HL-60 (cell line): ENCODE results near the gene OXNAD1.

ENCODE experiments used
- DNase-seq, 2 experiments: peaks; one replicate each; pipeline ENCODE4 v3.0.0-alpha.2; 2010 to 2020; ENCODE audit warnings: low read depth in 1 of 2, low spot score in 1 of 2
- H3K27ac ChIP-seq: fragments of 250-450 bp; sonication (Bioruptor Pico); replicated peaks from 2 replicates; pipeline ENCODE4 v1.5.1; 2020; ENCODE audit warnings: mild to moderate bottlenecking, moderate library complexity
- H3K27me3 ChIP-seq: fragments of 250-450 bp; sonication (Bioruptor Pico); 2 replicates; pipeline ENCODE4 v1.5.1; 2021; ENCODE audit warnings: mild to moderate bottlenecking, moderate library complexity; ENCODE audit not compliant: insufficient read depth, poor library complexity, severe bottlenecking
- H3K4me3 ChIP-seq: replicated peaks from 2 replicates; pipeline ENCODE4 v1.5.1; 2011; ENCODE audit warnings: mild to moderate bottlenecking, control low read depth, low read length; ENCODE audit not compliant: insufficient read depth
- CTCF ChIP-seq: IDR thresholded peaks from one replicate; pipeline ENCODE4 v1.5.1; 2011; ENCODE audit warnings: low read length, control low read depth, inconsistent platforms; ENCODE audit not compliant: insufficient read depth
- GABPA ChIP-seq: IDR thresholded peaks from 2 replicates; pipeline ENCODE4 v1.6.1; 2012; ENCODE audit warnings: low read depth
- POLR2AphosphoS5 ChIP-seq: IDR thresholded peaks from 2 replicates; pipeline ENCODE4 v1.6.1; 2012; ENCODE audit warnings: low read depth
- REST ChIP-seq: IDR thresholded peaks from 2 replicates; pipeline ENCODE4 v1.6.1; 2012; ENCODE audit warnings: low read depth; ENCODE audit not compliant: insufficient replicate concordance
- SPI1 ChIP-seq: IDR thresholded peaks from 2 replicates; pipeline ENCODE4 v1.6.1; 2012; ENCODE audit warnings: low read depth, mild to moderate bottlenecking, borderline replicate concordance

OXNAD1 gene

GRCh38 chr3:16239086-16239770 lies 25.8 kb upstream of the OXNAD1 start:
- no peak for DNase-seq
- Histone ChIP-seq H3K4me3 (no peak overlapping the region), H3K27me3 (no peaks in the 10 kb centered on the region), H3K27ac (no peak overlapping the region)
- TF ChIP-seq CTCF (no peak), REST (no peak), POLR2AphosphoS5 (no peak), SPI1 (peak; percentile 13; the same call in 1 of the 2 replicates), GABPA (no peak)

- no peaks in the 10 kb centered on the region for H3K27me3 ChIP-seq
- H3K4me3 ChIP-seq: no peak overlapping the region
- H3K27ac ChIP-seq: no peak overlapping the region
- TF ChIP-seq POLR2AphosphoS5 (no peak), GABPA (no peak), REST (no peak), SPI1 (no peak), CTCF (no peak)
- no peak for DNase-seq
Measured at GRCh38 chr3:16239780-16240179, 25.2 kb upstream of the OXNAD1 start.

- Histone ChIP-seq H3K27me3 (no peaks in the 10 kb centered on the region), H3K27ac (no peak overlapping the region), H3K4me3 (no peak overlapping the region)
- TF ChIP-seq POLR2AphosphoS5 (no peak), CTCF (no peak), SPI1 (no peak), REST (no peak), GABPA (no peak)
- DNase-seq: peak in 1 of 2 experiments; percentile 74
Measured at GRCh38 chr3:16240229-16241023, 24.6 kb upstream of the OXNAD1 start.
